Endothelial cell of umbilical vein (primary cell): Measurements from ENCODE around the gene PIP5K1C. TPM values are rescaled to one million over a fixed set of nuclear protein-coding genes. Genes with fewer than 3 reads are reported as not detected.

Experiments
- BruUV-seq: library from RNA; stranded (reverse); fragments of 400-500 nt; replicated peaks from 2 replicates; lab custom pipeline; 2021; lab: Mats Ljungman, UMichigan
- CTCF ChIA-PET: fragments of 300-600, 350-600 bp; sonication (Branson Sonifier 250); formaldehyde crosslinking; loops from one replicate; lab custom pipeline; 2021; ENCODE audit warnings: antibody characterized with exemption, inconsistent platforms; lab: Charles Lee
- POLR2A ChIA-PET: fragments of 300-600, 350-600 bp; sonication (Branson Sonifier 250); formaldehyde crosslinking; loops from one replicate; lab custom pipeline; 2021; ENCODE audit warnings: antibody characterized with exemption, inconsistent platforms; lab: Charles Lee
- DNase-seq: peaks from one replicate; pipeline ENCODE4 v3.0.0-alpha.2; 2011; ENCODE audit warnings: low read depth, low spot score
- FAIRE-seq: peaks from 2 replicates; lab custom pipeline; 2011; peaks lifted over from hg19 to GRCh38; lab: Jason Lieb, UNC
- H2AFZ ChIP-seq: 2 replicates; pipeline ENCODE4 v1.6.0; 2012; ENCODE audit warnings: low read depth, low read length, control low read depth, inconsistent platforms
- H3K27ac ChIP-seq: 2 replicates; pipeline ENCODE4 v1.5.1; 2011; ENCODE audit warnings: low read depth, mild to moderate bottlenecking, control low read depth, low read length, moderate library complexity; ENCODE audit not compliant: insufficient read depth
- H3K27me3 ChIP-seq, 2 experiments: 2 replicates each; pipeline versions ENCODE4 v1.6.0 to v1.6.1; 2011; ENCODE audit warnings: low read length in 2 of 2, mixed read lengths in 1 of 2; ENCODE audit not compliant: control insufficient read depth in 2 of 2, insufficient read depth in 2 of 2
- H3K36me3 ChIP-seq, 2 experiments: 2 replicates in 1 of 2; 3 replicates in 1 of 2; pipeline ENCODE4 v1.5.1; 2011; ENCODE audit warnings: low read length in 2 of 2, mild to moderate bottlenecking in 1 of 2, moderate library complexity in 1 of 2; ENCODE audit not compliant: control insufficient read depth in 2 of 2, insufficient read depth in 2 of 2; ENCODE audit errors: extremely low read depth in 1 of 2
- H3K4me1 ChIP-seq: 3 replicates; pipeline ENCODE4 v1.5.1; 2011; ENCODE audit warnings: mild to moderate bottlenecking, low read length; ENCODE audit not compliant: control insufficient read depth, insufficient read depth; ENCODE audit errors: extremely low read depth
- H3K4me2 ChIP-seq: 2 replicates; pipeline ENCODE4 v1.6.1; 2011; ENCODE audit warnings: low read length, control low read depth, mixed read lengths; ENCODE audit not compliant: insufficient read depth
- H3K4me3 ChIP-seq, 3 experiments: fragments of 200-600 bp in 1 of 3; sonication (generic), shearing (Covaris generic) in 1 of 3; replicated peaks in 1 of 3; 2 replicates each; pipeline ENCODE4 v1.5.1; 2011 to 2016; ENCODE audit warnings: control low read depth in 3 of 3, low read length in 3 of 3, mild to moderate bottlenecking in 2 of 3, inconsistent platforms in 1 of 3, low read depth in 1 of 3, moderate library complexity in 1 of 3; ENCODE audit not compliant: insufficient read depth in 1 of 3
- H3K79me2 ChIP-seq: 2 replicates; pipeline ENCODE4 v1.6.0; 2012; ENCODE audit warnings: low read length, inconsistent platforms; ENCODE audit not compliant: control insufficient read depth, insufficient read depth
- H3K9ac ChIP-seq: replicated peaks from 2 replicates; pipeline ENCODE3; 2011; ENCODE audit warnings: low read length, control low read depth; ENCODE audit not compliant: insufficient read depth; ENCODE audit errors: extremely low read depth
- H3K9me1 ChIP-seq: replicated peaks from 3 replicates; pipeline ENCODE4 v1.6.0; 2011; ENCODE audit warnings: mild to moderate bottlenecking, low read length; ENCODE audit not compliant: control insufficient read depth, insufficient read depth; ENCODE audit errors: extremely low read depth
- H3K9me3 ChIP-seq: replicated peaks from 2 replicates; pipeline ENCODE4 v1.5.1; 2012; ENCODE audit warnings: low read length, inconsistent platforms; ENCODE audit not compliant: control insufficient read depth, insufficient read depth
- H4K20me1 ChIP-seq: replicated peaks from 2 replicates; pipeline ENCODE3; 2011; ENCODE audit warnings: mild to moderate bottlenecking, low read length; ENCODE audit not compliant: control insufficient read depth, insufficient read depth; ENCODE audit errors: extremely low read depth
- CTCF ChIP-seq, 2 donors: IDR thresholded peaks; 1 replicate in 1 of 2; 2 replicates in 1 of 2; pipeline ENCODE4 v1.5.1; 2011; ENCODE audit warnings: low read length in 2 of 2, mild to moderate bottlenecking in 2 of 2, moderate library complexity in 2 of 2, control low read depth in 1 of 2, inconsistent platforms in 1 of 2, low read depth in 1 of 2; ENCODE audit not compliant: insufficient read depth in 1 of 2; ENCODE audit errors: extremely low read depth in 1 of 2
- EZH2 ChIP-seq: IDR thresholded peaks from 2 replicates; pipeline ENCODE4 v1.6.1; 2012; ENCODE audit warnings: borderline replicate concordance, low read depth, mild to moderate bottlenecking, moderate library complexity, low read length, inconsistent platforms; ENCODE audit not compliant: severe bottlenecking
- FOS ChIP-seq: IDR thresholded peaks from 2 replicates; pipeline ENCODE4 v1.6.1; 2011; ENCODE audit warnings: mild to moderate bottlenecking, low read length, moderate library complexity, borderline replicate concordance; ENCODE audit not compliant: insufficient read depth
- GATA2 ChIP-seq: IDR thresholded peaks from 2 replicates; pipeline ENCODE4 v1.7.0; 2011; ENCODE audit warnings: low read depth, mild to moderate bottlenecking, moderate library complexity, mixed read lengths, low read length; ENCODE audit not compliant: insufficient read length, insufficient read depth
- JUN ChIP-seq: IDR thresholded peaks from 2 replicates; pipeline ENCODE4 v1.6.1; 2011; ENCODE audit warnings: borderline replicate concordance, low read depth; ENCODE audit not compliant: insufficient read length, insufficient read depth
- MAX ChIP-seq: IDR thresholded peaks from 2 replicates; pipeline ENCODE4 v1.6.1; 2011; ENCODE audit not compliant: insufficient read depth, insufficient read length
- MYC ChIP-seq: IDR thresholded peaks from one replicate; pipeline ENCODE4 v1.6.1; 2011; ENCODE audit warnings: mild to moderate bottlenecking, low read depth, low read length
- POLR2A ChIP-seq: IDR thresholded peaks from 2 replicates; pipeline ENCODE4 v1.6.1; 2012; ENCODE audit warnings: low read depth, mild to moderate bottlenecking, control low read depth, low read length
- POLR2AphosphoS5 ChIP-seq: IDR thresholded peaks from 2 replicates; pipeline ENCODE4 v1.6.1; 2012; ENCODE audit warnings: low read depth, mild to moderate bottlenecking, control low read depth, low read length, moderate library complexity; ENCODE audit not compliant: insufficient read depth
- dilution Hi-C: fragments of 300-500 bp; cut with MboI; formaldehyde crosslinking; loops from one replicate; pipeline ENCODE4 v1.15.0; 2019; ENCODE audit warnings: low sequenced_read_pairs; ENCODE audit not compliant: extremely low pct_ligation_motif_present
- intact Hi-C: fragments of 100-400 bp; cut with micrococcal nuclease; formaldehyde crosslinking; loops from one replicate; pipeline ENCODE4 v1.10.0; 2022
- polyA plus RNA-seq, 4 experiments: library from polyadenylated mRNA; depleted of rRNA in 3 of 4; stranded (reverse) in 3 of 4; unstranded in 1 of 4; fragments of >200 nt; gene quantifications; 2 replicates each; pipeline versions ENCODE4 v1.2.1 to v1.2.3, GENCODE V29; 2011 to 2012; ENCODE audit warnings: missing spikeins in 1 of 4
- total RNA-seq: library from RNA; stranded (reverse); gene quantifications from 2 replicates; pipeline ENCODE4 v1.2.3, GENCODE V29; 2021

PIP5K1C gene
- total and polyA plus RNA-seq, 2 donors (not counting 3 experiments of a cell fraction or from before 2014, with no cell fraction given), result 31.6 to 79.5 TPM

GRCh38 chr19:3636506-3636905 is 63.8 kb downstream of the PIP5K1C start:
- no peaks in the 10 kb centered on the region for H3K27me3 ChIP-seq
- dilution Hi-C loops (no loop called here), intact Hi-C loops (no loop called here)
- H4K20me1 ChIP-seq, result no peaks in the 10 kb centered on the region
- POLR2A ChIA-PET, result no interaction called here
- FAIRE-seq (no peak), DNase-seq (no peak)
- H2AFZ ChIP-seq, result no peak overlapping the region
- no peaks in the 10 kb centered on the region for H3K79me2 ChIP-seq
- CTCF ChIA-PET, result no interaction called here
- BruUV-seq, result no TSS peak
- no peak overlapping the region for H3K27ac ChIP-seq
- peaks cover 8 to 39% of the 10 kb centered on the region in 2 experiments for H3K36me3 ChIP-seq
- H3K4me3 ChIP-seq, result no peak overlapping the region
- no peak overlapping the region for H3K4me2 ChIP-seq
- no peak for TF ChIP-seq JUN
- TF ChIP-seq POLR2A, result no peak
- TF ChIP-seq CTCF (IDR thresholded peaks at IDR 0.05; ENCODE audit: extremely low read depth in 1 of 2, insufficient read depth in 1 of 2, low read depth in 1 of 2, low read length in 2 of 2), result no peak
- no peak for TF ChIP-seq MAX
- no peak for TF ChIP-seq FOS
- no peak for TF ChIP-seq POLR2AphosphoS5
- TF ChIP-seq EZH2, result no peak
- no peak for TF ChIP-seq GATA2
- TF ChIP-seq MYC, result no peak
- H3K4me1 ChIP-seq, result no peaks in the 10 kb centered on the region
- no peaks in the 10 kb centered on the region for H3K9me1 ChIP-seq
- no peaks in the 10 kb centered on the region for H3K9me3 ChIP-seq
- H3K9ac ChIP-seq, result no peak overlapping the region
